Activated CD4-positive, alpha-beta T cell treated with anti-CD3 and anti-CD28 coated beads, Interleukin-2, amount 50 U/mL, for 16 hours (primary cell): ENCODE results near the gene ZEB2.

ENCODE experiments used
- DNase-seq: peaks from one replicate; pipeline ENCODE4 v3.0.0-alpha.2; 2020

ZEB2 gene

DNA sequence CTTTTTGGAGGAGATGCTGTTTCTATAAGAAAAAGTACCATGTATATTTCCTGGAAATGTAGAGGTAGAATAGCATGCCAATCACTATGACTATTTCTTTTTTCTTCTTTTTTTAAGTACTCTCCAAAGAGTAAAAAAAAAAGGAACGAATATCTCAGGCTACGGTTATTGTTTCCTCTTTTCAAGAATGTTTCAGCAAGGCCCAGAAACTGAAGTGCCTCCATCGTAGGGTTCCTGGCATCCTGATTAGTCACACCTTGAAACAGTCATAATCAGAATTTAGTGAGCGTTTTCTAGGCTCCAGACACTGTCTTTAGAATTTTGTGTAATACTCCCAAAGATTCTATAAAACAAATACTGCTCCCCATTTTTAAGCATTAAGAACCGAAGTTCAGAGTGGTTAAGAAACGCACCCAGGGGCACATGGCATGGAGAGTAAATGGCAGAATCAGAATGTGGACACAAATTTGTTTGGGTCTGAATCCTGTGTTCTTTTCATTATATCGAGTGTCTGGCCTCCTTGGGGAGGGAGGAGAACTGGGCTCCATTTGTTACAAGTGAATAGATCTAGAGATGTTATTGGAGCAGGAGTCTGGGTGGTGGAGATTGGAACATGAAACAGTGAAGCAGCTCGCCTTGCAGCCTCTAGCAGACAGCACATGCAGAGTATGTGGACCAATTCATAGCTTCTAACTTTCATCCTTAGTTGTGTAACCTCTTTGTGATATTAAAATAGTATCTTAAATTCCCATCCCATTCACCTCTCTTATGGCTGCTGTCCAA, 26.7 kb downstream of the ZEB2 start:
- DNase-seq, result peak; percentile 61

DNA sequence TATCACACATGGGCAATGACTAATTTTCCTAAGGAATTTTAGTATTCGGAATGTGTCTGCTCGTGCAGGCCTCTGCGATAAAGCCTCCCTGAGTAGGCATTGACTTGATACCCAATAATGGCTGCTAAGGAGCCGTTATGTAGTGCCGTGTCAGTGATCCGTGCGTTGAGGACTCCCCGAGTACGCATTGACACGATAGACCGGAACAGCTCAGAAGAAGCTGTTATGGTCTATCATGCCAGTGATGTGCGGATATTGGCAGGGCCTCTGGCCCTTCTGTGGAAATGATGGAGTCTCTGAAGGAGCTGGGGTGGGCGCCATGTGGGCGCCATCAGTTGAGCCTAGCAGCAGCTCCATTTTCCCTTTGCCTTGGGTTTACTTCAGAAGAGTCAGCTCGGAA, 29.1 kb downstream of the ZEB2 start:
- no peak for DNase-seq

GRCh38 chr2:144490017-144490416, 29.9 kb downstream of the ZEB2 start:
- peak; percentile 70 for DNase-seq

DNA sequence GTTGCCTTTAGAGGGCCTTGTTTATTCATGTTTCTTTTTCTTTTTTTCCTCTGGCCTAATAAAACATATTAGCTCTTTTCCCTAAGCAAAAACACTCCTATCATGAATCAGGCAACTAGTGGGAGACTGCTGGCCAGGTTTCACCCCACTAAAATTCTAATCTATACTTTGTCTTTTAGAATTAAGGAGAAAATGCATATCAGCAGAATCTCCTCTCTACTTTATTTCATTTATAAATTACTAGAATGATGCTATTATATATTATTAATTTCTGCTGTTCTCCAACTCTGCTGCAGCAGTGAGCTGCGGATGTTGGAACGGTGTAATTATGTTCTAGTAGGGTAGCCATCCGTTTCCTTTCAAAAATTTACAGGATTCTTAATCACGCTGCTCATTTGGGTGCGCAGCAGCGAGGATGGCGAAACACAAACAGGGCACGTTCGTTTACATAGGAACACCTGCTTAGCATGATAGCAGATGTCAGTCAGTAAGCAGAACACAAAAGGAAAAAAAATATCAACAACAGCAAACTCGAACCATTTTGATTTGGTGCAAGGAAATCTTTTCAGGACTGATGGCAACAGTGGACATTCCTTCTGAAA, 30.5 kb downstream of the ZEB2 start:
- no peak for DNase-seq

- no peak for DNase-seq
These were observed 35.5 kb downstream of the ZEB2 start for GRCh38 chr2:144484201-144484948.

DNA sequence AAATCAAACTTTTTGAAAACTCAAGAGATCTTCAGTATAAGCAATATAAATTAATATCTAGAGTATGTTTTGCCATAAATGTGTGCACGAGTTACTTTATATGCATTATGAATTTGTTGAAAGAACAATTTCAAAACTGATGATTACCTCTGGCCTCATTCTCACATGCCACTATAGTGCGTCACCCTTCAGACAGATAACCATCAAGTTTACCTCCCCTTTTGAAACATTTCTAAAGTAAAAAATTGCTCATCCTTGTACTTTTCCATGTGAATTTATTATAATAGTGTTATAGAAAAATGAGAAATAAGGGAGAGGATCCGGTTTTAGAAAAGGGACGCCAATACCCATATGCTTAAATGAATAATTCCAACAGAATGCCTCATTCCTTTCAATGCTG, 38.3 kb downstream of the ZEB2 start:
- DNase-seq, result peak; percentile 28

DNA sequence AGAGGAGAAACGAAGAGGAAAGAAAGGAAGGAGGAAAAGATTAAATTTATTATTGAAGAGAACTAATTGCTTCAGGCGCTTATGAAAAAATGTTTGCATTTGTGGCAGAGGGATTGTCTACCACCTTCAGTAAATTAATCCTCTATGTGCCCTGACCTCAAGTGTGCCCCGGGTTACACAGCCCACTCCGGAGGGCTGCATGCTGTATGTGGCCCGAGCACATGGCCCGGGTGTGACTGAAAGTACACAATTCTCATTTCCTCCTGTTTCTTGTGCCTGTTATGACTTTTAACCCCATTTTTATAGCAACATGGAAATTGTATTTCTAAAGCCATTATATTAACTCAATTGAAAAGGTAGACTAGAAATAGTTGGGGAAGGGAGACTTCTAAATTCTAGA, 38.8 kb downstream of the ZEB2 start:
- no peak for DNase-seq

DNA sequence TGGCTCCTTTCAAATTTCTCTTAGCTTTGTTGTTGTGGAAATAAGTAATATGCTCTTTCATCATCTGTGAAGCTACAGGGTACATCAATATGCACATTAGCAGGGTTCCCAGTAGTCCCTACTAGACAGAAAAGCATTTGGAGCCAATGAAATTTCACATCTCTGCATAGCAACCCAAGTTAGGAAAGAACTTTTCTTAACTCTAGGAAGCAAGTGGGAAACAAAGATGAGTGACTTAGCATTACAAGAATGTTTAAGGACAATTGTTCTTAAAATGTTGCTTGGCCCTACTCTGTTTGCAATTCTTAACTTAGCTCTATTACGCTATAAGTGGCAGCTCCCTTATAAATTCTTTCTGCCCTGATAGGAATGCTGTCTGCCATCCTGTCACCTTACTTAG, 39.6 kb downstream of the ZEB2 start:
- no peak for DNase-seq

- DNase-seq, result no peak
These were observed 40.3 kb downstream of the ZEB2 start for GRCh38 chr2:144479659-144480058.

DNA sequence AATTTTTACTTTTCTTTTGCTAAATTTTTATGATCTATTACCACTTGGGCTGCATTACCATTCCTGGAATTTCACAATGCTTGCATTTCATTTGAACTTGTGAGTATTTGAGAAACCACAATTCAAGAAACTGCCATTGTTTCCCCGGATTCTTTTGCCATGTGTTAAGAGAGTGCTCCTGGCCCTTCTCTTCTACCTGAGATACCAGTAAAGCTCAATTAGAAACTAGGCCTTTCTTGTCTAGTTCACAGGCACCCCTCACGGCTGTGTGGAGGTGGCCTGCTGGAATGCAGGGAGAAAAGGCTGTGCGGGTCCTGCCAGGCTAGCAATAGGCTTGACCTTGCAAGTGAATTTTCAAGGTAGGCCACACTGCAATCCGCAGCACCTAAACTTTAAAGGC, 40.8 kb downstream of the ZEB2 start:
- no peak for DNase-seq

DNA sequence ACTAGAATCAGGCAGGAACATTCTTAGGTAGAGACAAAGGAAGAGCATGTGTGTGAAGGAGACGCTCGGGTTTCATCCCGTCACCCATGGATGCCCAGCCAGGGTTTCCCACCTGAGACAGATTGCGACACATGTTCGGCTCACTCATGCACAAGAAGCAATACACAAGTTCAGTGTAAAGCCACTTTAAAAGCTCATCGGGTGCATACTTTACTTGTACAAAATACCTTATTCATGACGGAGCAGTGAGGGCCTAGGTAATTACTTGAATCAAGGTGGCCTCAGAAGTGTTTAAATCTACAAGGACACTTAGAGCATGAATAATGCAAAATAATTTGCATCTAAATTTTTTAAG, 42.0 kb downstream of the ZEB2 start:
- no peak for DNase-seq

GRCh38 chr2:144477281-144477956, 42.5 kb downstream of the ZEB2 start:
- no peak for DNase-seq

- no peak for DNase-seq
These were observed 43.2 kb downstream of the ZEB2 start for GRCh38 chr2:144476682-144477081.

DNA sequence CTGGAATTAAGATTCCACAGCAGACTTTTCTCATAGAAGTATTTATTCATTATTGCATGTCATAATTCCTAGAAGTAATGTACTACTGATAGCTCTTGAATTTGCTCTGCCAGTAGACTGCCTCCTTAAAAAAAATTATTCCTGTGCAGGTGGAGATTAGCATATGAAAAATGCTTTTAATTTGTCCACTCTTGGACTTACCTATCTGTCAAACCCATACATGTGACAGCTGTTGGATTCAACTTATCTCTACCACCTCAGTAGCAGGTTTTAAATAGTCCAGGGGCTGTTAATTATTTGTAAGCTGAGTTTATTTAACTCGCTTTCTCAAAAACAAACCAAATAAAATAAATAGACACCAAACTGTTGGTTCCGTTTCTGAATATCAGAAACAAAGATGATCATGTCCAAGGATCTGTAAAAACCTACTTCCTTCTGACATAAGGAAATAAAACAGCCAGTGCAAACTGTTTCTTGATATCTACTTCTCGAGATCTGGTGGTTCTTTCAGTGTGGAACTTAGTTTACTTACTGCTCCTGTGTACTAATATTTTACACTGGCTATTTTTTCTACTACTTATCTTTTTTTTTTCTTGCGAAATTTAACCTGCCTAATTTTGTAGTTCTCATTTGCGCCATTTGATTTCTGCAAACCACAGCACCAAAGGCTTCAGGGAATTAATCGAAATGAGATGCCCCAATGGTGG, 44.2 kb downstream of the ZEB2 start:
- no peak for DNase-seq

GRCh38 chr2:144475044-144475443, 44.9 kb downstream of the ZEB2 start:
- DNase-seq, result peak; percentile 52

GRCh38 chr2:144474017-144474416, 45.9 kb downstream of the ZEB2 start:
- no peak for DNase-seq

DNA sequence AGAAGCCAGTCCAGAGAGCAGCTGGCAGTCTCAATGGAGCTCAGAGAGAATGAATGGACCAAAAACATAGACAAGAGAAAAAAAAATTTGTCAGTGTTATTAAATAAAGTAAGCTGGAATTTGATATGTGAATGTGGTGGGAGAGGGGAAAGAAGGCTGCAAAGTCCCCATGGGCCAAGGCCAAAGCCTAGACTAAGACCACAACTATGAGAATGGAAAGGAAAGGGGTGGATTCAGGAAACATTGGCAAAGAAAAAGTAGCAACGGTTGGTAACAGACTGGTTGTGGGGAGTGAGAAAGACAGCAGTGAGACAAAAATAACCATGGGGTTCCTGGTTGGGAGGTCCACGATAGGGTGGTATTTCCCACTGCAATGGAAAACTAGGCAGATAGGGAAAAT, 47.0 kb downstream of the ZEB2 start:
- DNase-seq, result no peak

- DNase-seq, result no peak
These were observed 47.9 kb downstream of the ZEB2 start for GRCh38 chr2:144472046-144472412.

GRCh38 chr2:144471305-144472045, 48.4 kb downstream of the ZEB2 start:
- DNase-seq, result no peak

- no peak for DNase-seq
These were observed 49.1 kb downstream of the ZEB2 start for GRCh38 chr2:144470816-144471215.

GRCh38 chr2:144470334-144470733, 49.6 kb downstream of the ZEB2 start:
- DNase-seq, result no peak

GRCh38 chr2:144469798-144470197, 50.1 kb downstream of the ZEB2 start:
- no peak for DNase-seq
